AG09319 (cell line): Measurements from ENCODE around the gene IFNG-AS1.
A peak's percentile ranks its signal among the peaks of the same experiment; 100 is the strongest.

ENCODE experiments used
- DNase-seq: peaks from one replicate; pipeline ENCODE4 v3.0.0-alpha.2; 2010; ENCODE audit warnings: low read depth; ENCODE audit errors: extremely low read depth
- CTCF ChIP-seq: IDR thresholded peaks from 2 replicates; pipeline ENCODE4 v1.5.1; 2011; ENCODE audit warnings: low read depth, mild to moderate bottlenecking, inconsistent platforms, low read length, moderate library complexity

IFNG-AS1 gene

GRCh38 chr12:68048648-68049297, 59.5 kb downstream of the IFNG-AS1 start:
- DNase-seq: no peak
- no peak for TF ChIP-seq CTCF

GRCh38 chr12:68056300-68056699, 67.1 kb downstream of the IFNG-AS1 start:
- no peak for DNase-seq
- no peak for TF ChIP-seq CTCF

GRCh38 chr12:68063900-68064590, 74.8 kb downstream of the IFNG-AS1 start:
- DNase-seq: no peak

GRCh38 chr12:68065163-68065562, 75.9 kb downstream of the IFNG-AS1 start:
- DNase-seq: no peak
- TF ChIP-seq CTCF: no peak

More at GRCh38 chr12:68063900-68064590, 74.8 kb downstream of the IFNG-AS1 start:
- TF ChIP-seq CTCF: no peak

GRCh38 chr12:68065687-68066086, 76.4 kb downstream of the IFNG-AS1 start:
- no peak for TF ChIP-seq CTCF
- DNase-seq: no peak

- DNase-seq: no peak
- peak; percentile 32 for TF ChIP-seq CTCF
Measured at GRCh38 chr12:68067762-68068376, 78.6 kb downstream of the IFNG-AS1 start.

- DNase-seq: no peak
- no peak for TF ChIP-seq CTCF
Measured at GRCh38 chr12:68069275-68069674, 80.0 kb downstream of the IFNG-AS1 start.
